SIG-M5 (cell line): ENCODE data around the gene SLC39A7.

Experiments used
- DNase-seq: peaks from one replicate; lab custom pipeline; 2025; lab: John Stamatoyannopoulos, UW

SLC39A7 gene, protein sequence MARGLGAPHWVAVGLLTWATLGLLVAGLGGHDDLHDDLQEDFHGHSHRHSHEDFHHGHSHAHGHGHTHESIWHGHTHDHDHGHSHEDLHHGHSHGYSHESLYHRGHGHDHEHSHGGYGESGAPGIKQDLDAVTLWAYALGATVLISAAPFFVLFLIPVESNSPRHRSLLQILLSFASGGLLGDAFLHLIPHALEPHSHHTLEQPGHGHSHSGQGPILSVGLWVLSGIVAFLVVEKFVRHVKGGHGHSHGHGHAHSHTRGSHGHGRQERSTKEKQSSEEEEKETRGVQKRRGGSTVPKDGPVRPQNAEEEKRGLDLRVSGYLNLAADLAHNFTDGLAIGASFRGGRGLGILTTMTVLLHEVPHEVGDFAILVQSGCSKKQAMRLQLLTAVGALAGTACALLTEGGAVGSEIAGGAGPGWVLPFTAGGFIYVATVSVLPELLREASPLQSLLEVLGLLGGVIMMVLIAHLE

DNA sequence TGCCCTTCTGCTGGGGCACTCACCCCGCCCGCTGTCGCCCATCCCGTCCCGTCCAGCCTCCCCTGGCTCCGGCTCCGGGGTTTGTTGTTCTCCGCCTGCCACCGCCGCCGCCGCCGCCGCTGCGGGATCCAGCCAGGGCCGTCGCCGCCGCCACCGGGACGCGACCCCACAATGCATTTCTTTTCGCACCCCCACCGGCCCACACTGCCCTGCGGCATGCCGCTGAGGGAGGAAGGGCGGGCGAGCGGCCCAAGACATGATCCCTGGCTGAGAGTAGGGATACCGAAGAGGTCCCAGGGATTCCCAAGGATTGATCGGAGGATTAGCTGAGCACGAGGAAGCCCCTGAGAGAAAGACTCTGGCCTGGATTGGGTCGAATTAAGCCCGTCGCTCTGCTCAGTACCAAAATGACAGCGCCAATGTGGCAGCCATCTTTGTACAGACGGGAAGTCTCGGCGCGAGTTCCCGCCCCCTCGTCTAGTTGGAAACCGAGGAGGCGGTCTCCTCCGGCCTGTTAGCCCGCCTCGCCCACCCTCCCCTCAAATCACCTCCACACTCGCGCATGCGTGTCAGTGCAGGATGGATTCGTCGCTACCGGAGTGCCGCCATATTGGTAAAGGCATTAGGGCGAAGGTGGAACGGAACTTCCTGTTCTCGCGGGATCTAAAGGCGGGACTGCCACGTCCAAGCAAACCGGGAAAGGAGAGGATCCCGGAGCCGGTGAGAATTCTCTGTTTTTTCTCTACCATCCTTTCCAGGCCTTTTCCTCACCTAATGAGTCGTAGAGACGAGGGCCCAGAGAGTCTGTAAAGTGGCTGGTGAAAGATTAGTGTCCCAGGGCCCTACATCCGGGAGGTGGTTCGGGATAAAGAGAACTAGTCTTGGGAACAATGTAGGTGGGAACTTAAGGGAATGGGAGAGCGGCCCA lies at the start of gene SLC39A7, which contains the start of gene RXRB:
Gene SLC39A7 (plus strand): TSS at position 649 of the 928 bp plus-strand sequence. CDS start 379 bp downstream, outside the sequence.
Gene RXRB (minus strand): TSS at position 447 of the 928 bp plus-strand sequence. CDS start 189 bp downstream, at position 258.
- DNase-seq = peak; percentile 66

DNA sequence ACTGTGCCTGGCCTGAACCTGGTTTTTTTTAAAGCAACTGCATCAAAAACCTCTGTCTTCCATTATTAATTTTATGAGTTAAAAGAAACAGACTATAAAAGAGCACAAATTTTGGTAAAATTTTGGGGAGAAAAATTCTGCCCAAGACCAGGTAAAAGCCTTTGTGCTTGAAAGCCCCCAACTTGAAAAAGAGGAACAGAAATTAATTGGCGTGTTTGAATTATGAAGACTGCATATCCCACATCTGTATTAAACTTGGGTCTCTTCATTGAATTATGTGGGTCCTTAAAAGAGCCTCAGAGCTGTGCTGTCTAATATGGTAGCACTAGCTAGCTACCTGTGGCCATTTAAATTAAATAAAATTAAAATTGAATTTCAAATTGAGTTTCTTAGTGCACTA lies 49.6 kb upstream of the SLC39A7 start:
- DNase-seq = no peak

DNA sequence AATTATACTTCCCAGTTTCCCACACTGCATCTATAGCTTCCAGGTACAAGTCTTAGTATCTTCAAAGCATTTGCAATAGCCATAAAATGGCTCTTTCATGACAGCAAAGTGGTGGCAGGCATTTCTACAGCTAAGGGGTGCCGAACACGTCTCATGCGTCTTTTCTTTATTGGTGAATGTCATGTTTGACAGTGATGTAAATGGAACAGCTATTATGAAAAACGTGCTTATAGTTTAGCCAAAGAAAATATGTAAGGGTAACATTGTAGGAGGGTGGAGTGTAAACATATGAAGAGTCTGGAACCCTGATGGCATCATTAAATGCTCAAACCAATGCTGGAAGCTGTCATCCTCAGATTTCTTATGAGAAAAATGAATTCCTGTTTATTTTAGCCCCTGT lies 46.3 kb upstream of the SLC39A7 start:
- no peak for DNase-seq

GRCh38 chr6:33156561-33156960 lies 44.1 kb upstream of the SLC39A7 start:
- no peak for DNase-seq

- DNase-seq = no peak
These were observed 43.7 kb upstream of the SLC39A7 start for GRCh38 chr6:33156964-33157363.

DNA sequence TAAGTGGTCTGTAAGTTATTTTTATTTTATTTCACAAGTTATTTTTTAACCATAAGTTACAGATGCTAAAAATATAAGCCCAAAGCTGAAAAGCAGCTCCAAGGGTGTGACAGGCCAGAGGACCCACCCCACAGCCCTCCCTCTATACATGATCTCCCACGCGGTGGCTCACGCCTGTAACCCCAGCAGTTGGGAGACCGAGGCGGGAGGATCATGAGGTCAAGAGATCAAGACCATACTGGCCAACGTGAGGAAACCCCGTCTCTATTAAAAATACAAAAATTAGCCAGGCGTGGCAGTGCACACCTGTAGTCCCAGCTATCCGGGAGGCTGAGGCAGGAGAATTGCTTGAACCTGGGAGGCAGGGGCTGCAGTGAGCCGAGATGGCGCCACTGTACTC lies 40.6 kb upstream of the SLC39A7 start:
- no peak for DNase-seq

GRCh38 chr6:33160728-33161344 lies 39.8 kb upstream of the SLC39A7 start:
- DNase-seq = no peak

DNA sequence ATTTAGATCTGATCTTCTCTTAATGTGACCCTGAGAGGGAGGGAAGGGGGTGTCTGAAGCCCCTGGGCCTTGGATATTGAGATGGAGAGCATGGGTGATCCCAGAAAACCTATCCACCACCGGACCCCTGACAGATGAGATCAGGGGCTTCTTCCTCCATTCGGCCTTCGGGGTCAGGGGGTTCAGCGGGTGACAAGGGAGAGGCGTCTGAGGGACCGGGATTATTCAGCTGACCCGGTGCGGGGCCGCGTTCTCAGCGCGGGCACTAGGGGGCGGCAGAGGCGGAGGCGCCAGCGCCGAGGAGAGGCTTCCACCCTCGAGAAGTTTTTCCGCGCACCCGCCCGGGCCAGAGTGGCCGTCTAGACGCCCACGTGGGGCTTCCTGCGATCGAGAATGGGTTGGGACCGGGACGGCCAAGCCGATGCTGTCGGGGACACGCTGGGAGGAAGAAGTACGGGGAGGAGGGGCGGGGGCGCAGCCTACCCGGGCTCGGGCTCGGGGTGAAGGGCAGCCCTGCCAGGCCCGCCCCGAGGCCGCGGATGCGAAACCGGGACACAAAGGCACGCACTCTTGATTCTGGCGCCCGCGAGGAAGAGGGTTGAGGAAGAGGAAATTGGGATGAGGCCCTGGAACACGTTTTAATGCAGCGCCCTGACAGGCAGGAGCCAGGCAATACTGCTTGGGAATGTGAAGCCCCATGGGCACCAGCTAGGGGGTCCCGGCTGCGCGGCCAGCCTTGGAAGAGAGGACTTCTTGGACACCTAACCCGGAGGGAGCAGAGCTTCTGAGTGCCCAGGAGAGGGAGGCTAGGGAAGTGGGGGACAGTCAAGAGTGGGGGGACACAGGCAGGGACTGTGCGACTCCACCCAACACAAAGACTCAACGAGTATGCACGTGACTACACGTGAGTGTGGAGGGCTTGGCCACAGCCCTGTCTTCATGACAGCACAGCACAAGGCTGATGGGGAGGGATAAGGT lies 39.0 kb upstream of the SLC39A7 start:
- no peak for DNase-seq

- no peak for DNase-seq
These were observed 37.1 kb upstream of the SLC39A7 start for GRCh38 chr6:33163540-33163939.

GRCh38 chr6:33164176-33164575 lies 36.5 kb upstream of the SLC39A7 start:
- no peak for DNase-seq

- DNase-seq = no peak
These were observed 35.8 kb upstream of the SLC39A7 start for GRCh38 chr6:33164665-33165373.

DNA sequence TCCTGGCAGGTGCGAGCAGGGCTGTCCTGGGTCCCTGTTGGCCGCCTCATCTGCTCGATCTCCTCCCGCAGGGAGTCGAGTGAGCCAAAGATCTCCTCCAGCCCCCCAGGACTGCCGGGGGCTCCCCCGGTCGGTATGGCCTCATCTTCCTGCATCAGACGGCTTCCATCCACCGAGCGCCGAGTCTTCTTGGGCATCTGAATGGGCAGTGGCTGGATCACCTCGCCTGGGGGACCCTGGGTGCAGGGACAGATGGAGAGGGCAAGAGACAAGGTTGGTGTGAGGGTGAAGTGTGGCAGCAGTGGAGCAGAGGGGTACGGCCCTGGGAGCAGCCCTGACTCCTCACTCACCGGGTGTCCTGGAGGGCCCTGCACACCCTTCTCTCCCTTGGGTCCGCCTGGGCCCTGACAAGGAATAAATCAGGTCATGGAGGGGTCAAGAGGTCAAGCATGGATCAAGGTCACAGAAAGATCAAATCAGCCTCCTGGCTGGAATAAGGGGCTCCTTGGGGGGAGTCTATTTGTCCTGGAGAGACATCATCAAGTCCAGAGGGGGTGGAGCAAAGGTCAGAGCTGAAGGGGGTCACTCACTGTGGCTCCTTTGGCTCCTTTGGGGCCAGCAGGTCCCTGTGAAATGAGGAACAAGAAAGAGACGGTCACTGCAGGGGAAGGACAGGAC lies 34.9 kb upstream of the SLC39A7 start:
- no peak for DNase-seq

DNA sequence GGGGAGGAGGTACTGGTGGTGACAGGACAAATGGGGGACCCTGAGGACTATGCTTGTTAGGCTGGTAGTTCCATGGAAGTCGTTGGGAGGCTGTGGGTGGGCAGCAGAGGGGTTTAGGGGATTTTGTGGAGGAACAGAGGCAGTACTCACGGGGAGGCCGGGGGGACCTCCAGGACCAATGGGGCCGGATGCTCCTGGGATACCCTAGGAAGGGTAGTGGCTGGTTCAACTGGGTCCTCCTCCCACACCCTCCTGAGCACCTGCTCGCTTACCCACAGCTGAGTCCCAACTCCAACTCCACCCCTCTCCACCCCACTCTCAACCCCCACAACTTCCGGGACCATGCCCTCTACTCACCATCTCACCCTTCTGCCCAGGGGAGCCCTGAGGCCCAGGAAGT lies 34.3 kb upstream of the SLC39A7 start:
- DNase-seq = no peak

DNA sequence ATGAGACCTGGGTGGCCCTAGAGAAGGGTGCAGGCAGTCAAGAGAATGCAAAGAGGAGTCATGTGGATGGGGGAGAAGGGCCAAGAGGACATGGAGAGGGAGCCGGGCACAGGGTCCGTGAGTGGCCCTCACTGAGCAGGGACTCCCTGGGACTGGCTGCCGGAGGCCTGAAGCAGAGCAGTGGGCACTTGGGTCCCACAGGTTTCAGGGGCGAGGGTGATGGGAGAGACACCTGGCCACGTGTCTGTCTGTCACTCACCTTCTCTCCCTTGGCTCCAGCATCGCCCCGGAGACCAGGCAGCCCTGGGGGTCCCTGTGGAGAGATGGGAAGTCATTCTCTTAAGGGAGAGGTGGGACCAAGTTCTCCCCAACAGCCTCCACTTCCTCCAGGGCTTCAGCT lies 33.9 kb upstream of the SLC39A7 start:
- DNase-seq = no peak

DNA sequence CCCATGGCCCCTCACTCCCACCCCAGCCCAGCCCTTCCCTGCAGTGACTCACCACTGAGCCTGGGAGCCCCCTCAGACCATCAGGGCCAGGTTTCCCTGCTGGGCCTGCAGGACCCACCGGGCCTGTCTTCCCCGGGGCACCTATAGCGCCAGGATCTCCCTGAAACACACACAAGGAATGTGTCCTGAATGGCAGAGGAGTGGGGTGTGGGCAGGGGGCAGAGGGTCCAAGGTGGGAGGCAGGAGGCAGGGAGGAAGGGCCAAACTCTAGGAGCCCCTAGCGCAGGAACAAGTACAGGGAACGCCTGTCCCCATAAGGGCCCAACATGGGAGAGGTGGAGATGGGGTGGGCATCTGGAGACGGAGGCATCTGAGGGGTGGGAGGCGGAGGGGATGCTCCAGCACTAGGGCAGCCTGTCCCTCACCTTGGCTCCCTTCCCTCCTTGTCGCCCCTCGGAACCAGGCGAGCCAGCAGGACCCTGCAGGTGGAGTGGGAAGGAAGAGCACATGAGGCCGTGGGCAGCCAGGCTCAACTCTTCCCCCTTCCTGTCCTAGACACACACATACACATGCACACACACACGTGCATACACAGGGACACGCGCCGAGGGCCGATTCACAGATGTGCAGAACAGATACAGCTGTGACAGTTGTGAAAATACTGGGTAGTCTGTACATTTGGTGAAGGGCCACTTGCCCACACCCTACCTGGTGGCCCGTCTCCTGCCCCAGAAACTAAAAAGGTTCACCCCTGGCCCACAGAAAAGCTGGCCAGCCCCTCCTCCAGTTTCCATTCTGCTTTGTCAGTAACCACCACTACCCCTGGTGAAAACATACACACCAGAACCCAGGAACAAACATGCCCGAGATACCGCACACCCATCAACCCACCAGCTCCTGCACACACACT lies 33.0 kb upstream of the SLC39A7 start:
- DNase-seq = no peak

DNA sequence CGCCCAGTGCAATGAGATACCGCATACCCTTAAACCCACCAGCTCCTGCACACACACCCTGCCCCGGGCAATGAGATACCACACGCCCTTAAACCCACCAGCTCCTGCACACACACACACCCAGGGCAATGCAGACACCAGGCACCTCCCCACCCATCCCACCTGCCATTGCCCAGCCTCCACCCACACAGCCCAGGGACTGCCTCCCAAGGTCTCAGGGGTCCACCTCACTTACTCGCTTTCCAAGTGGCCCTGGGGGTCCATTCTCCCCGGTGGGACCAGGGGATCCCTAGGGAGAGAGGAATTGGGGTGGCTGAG lies 32.4 kb upstream of the SLC39A7 start:
- no peak for DNase-seq

DNA sequence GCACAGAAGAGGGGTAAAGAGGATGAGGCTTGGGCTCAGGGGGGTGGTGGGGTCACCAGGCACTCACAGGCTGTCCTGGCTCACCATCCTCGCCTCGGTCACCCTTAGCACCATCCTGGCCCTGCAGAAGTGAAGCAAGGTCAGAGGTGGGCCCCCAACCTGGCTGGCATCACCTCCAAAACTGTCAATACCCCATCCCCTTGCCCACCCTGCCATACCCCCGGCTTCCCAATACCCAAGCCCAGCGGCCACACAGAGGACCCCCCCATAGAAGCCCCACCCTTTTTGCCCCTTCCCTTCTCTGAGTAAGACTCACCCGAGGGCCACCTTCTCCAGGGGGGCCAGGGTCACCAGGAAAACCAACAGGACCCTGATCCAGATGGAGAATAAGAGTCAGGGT lies 32.0 kb upstream of the SLC39A7 start:
- no peak for DNase-seq

- no peak for DNase-seq
These were observed 31.1 kb upstream of the SLC39A7 start for GRCh38 chr6:33169291-33170175.
